SHP77 (cell line): Measurements from ENCODE around the gene KIAA1217.

Experiments used
- DNase-seq, 2 experiments: peaks; one replicate each; lab custom pipeline; 2025; lab: John Stamatoyannopoulos, UW

The KIAA1217 gene, protein sequence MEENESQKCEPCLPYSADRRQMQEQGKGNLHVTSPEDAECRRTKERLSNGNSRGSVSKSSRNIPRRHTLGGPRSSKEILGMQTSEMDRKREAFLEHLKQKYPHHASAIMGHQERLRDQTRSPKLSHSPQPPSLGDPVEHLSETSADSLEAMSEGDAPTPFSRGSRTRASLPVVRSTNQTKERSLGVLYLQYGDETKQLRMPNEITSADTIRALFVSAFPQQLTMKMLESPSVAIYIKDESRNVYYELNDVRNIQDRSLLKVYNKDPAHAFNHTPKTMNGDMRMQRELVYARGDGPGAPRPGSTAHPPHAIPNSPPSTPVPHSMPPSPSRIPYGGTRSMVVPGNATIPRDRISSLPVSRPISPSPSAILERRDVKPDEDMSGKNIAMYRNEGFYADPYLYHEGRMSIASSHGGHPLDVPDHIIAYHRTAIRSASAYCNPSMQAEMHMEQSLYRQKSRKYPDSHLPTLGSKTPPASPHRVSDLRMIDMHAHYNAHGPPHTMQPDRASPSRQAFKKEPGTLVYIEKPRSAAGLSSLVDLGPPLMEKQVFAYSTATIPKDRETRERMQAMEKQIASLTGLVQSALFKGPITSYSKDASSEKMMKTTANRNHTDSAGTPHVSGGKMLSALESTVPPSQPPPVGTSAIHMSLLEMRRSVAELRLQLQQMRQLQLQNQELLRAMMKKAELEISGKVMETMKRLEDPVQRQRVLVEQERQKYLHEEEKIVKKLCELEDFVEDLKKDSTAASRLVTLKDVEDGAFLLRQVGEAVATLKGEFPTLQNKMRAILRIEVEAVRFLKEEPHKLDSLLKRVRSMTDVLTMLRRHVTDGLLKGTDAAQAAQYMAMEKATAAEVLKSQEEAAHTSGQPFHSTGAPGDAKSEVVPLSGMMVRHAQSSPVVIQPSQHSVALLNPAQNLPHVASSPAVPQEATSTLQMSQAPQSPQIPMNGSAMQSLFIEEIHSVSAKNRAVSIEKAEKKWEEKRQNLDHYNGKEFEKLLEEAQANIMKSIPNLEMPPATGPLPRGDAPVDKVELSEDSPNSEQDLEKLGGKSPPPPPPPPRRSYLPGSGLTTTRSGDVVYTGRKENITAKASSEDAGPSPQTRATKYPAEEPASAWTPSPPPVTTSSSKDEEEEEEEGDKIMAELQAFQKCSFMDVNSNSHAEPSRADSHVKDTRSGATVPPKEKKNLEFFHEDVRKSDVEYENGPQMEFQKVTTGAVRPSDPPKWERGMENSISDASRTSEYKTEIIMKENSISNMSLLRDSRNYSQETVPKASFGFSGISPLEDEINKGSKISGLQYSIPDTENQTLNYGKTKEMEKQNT (N-terminal part only)

DNA sequence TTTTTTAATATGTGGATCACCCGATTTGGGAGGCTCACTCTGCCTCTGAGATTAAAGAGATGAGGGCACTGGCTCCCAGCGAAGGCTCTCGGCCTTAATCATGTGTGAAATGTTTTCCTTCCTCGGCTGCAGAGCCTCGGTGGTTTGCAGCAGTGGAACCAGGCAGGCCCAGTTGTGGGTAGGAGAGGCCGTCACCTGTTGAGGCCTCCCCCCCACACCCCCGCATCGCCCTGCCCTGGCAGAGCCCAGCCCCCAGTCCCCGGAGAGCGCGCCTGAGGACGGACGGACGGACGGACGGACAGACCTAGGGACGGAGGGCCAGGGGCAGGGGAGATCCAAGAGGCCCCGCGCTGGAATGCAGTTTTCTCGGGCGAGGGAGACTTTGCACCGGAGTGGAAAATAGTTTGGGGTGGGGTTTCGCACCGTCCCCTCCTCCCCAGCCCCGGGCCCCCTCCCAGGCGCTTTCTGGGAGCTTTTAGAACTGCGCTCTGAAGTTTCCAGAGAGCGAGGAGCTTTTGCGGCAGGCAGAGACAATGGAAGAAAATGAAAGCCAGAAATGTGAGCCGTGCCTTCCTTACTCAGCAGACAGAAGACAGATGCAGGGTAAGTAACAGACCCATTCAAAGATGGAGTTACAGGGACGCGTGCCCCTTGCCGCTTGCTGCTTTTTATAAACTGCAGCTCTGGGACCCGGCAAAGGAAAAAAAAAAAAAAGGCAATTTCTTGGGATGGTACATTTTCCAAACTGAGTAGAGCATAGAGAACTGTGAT lies at the start of gene KIAA1217:
Gene KIAA1217 (plus strand): TSS at position 478 of the 771 bp plus-strand sequence. CDS start 56 bp downstream, at position 534.
- DNase-seq, result no peak

DNA sequence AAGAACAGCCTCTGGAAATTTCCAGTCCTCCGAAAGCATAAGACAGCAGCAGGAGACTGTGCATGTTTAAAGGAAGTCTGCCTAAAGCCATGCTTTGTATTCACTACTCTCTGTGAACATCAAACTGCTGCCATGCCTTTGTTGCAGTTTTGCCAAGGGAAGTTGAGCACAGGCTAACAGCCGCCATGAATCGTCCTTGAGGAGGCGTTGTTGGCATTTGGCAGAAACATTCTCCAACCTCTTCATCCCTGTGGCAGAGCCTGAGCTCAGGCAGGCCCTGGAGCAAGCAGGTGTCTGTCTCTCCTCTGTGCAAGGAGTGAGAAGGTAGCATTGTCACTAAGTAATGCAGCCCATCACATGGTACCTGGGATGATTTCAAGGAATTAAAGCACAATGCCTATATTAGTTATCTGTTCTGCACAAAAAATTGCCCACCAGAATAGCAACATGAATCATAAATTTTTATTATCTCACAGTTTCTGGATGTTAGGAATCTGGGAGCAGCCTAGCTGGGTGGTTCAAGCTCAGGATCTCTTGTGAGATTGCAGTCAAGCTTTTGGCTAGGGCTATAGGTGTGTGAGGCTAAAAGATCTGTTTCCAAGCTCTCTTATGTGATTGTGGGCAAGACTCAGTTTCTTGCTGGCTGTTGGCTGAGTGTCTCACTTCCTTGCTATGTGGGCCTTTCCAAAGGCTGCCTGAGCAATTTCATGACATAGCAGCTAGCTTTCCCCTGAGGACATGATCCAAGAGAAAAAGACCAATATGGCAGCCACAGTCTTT lies 46.5 kb upstream of the KIAA1217 start:
- no peak for DNase-seq

DNA sequence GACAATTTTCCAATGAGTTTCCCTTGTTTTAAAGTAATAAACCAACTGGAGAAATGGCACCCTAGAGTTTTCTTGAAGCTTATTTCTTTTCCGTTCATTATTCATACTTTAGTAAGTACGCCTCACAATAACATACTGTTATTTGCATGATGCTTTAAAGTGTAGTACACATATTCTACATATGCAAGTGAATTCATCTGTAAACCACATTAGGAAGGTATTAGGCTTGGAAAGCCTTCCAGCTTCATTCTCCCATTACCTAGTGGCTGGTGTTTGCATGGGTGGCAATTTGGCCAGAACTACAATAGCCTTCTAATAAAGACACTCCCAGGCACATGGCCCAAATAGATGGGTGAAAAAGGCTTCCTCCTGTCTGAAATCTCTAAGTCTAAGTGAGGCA lies 45.5 kb upstream of the KIAA1217 start:
- DNase-seq, result no peak

DNA sequence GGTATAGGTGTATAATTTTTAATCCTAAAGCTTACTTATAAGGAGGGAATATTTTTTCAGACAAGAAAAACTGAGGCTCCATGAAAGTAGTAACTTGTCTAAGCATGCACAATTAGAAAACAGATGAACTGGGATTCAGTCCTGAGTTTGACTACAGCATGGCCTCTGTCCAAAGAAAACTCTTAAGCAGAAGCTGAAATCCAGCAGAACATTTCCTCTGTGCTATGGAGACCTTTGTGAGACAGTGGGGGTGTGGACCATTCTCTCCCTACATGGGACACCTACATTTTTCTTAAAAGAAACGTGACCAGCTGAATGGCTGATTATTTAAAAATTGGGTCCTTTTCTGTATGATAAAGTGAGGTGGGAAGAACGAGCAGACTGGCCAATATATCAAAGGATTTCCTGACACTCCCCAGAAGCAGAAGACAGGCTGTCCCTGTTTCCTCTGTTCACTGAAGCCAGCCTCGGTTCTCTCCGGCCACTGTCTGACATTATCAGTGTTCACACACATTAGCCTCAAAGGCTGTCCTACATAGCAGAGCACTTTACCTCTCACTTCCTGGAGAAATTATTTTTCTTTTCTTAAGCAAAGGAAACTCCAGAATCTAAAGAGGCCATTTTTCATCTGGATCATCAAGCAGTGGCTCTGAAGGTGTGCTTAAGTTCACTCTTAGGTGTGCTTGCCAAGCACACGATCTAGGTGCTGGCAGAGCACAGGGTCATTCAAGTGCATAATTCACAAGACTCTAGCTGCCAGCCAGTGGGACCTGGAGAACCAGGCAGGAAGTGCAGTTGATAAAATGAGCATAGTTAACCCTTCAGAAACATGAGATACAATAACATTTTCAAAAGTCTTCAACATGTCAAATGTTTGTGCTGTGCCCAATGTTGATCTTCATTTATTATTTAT lies 40.4 kb upstream of the KIAA1217 start:
- DNase-seq, result no peak

DNA sequence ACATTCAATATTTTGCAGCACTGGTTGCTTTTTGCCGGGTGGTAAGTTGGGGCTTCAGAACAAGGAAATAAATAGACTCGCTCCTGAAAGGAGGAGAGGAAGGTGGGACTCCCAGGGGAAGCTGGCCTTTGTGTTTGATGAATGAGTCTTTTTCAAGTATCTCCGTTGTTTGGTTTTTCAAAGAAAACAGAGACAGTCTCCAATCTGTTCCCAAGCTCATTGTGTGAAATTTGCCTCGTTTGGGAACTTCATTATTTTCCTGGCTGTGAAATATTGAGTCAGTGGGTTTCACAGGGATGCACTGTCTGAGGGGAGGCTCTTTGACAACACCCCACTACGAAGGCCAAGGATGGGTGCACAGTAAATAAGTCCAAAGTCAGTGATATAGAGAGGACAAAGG lies 38.7 kb upstream of the KIAA1217 start:
- DNase-seq, result no peak

DNA sequence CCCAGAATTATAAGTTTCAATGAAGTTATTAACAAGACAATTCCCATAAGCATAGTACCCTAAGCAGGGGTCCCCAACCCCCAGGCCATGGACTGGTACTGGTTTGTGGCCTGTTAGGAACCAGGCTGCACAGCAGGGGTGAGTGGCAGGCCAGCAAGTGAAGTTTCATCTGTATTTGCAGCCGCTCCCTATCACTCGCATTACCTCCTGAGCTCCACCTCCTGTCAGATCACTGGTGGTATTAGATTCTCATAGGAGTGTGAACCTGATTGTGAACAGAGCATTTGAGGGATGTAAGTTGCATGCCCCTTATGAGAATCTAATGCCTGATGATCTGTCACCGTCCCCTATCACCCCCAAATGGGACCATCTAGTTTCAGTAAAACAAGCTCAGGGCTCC lies 36.0 kb upstream of the KIAA1217 start:
- DNase-seq, result no peak

DNA sequence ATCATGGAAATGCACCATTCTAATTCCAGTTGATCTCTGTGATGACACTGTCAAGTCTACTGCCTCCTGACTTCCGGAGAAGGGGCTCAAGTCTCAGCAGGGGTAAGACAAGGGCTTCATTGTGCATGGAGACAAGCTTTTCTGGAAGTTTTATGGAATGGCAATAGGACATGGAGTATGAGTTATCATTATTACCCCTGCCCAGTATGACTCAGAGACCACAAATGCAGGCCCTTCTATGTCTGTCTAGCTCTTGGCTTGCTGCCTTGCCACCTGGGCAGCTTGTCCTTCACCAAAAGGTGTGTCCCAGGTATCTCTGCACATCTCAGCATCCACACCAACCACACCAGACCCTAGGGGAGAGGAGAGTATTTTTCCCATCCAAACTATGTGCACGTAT lies 34.9 kb upstream of the KIAA1217 start:
- no peak for DNase-seq

DNA sequence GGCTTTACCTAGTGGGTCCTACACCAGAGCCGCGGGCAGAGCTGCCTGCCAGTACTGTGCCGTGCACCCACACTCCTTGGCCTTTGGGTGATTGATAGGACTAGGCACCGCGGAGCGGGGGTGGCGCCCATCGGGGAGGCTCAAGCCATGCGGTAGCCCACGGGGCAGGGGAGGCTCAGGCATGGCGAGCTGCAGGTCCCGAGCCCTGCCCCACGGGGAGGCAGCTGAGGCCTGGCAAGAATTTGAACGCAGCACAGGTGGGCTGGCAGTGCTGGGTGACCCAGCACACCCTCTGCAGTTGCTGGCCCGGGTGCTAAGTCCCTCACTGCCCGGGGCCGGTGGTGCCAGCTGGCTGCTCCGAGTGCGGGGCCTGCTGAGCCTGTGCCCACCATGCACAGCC lies 32.3 kb upstream of the KIAA1217 start:
- no peak for DNase-seq

DNA sequence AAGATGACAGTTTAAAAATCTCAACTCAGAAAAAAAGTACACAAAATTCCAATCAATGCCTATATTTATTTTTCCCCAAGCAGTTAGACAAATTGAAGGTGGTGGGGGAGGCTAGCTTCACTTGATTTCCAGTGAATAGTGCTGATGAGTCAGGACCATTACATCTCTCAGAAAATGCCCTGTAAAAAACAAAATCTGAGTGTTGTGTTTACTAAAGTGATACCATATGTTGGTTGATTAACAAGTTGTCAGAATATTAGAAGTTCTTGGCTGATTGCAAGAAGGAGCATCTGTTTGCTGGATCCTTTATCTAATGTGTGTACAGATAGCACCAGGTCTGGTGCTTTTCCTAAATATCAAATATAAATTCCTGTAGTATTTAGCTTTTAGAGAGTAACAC lies 31.3 kb upstream of the KIAA1217 start:
- no peak for DNase-seq

DNA sequence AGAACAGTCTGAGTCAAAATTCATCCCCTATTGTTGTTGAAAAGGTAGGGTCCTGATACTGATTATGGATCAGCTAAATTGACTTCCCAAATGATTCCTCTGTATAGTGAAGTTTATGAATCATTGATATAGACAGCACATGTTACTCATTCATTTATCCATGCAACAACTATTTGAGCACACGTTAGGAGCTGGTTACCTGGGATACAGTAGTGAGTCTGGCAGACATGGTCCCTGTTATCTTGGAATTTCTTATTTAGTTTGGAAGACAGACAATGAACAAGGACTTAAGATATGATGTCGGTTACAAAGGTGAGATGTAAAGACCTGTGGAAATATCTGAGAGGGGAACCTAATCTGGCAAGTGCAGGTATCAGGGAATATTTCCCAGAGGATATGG lies 28.0 kb upstream of the KIAA1217 start:
- DNase-seq, result no peak

DNA sequence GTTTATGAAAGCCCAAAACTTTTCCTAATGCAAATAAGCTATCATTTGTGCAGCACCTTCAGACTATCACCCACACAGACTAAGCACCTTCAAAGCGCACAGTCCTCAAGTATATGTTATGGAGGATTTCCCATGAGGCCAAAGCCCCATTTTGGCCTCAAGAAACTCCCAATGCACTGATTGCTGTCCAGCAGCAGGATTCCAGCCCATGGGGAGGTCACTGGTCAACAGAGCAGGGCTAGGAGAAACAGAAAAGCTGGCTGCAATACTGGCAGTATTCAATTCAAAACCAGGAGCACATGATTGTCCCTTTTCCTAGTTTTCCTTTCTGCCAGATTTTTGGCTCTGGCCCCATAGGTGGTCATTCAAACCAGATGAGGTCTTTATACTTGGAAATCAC lies 24.5 kb upstream of the KIAA1217 start:
- DNase-seq, result no peak

DNA sequence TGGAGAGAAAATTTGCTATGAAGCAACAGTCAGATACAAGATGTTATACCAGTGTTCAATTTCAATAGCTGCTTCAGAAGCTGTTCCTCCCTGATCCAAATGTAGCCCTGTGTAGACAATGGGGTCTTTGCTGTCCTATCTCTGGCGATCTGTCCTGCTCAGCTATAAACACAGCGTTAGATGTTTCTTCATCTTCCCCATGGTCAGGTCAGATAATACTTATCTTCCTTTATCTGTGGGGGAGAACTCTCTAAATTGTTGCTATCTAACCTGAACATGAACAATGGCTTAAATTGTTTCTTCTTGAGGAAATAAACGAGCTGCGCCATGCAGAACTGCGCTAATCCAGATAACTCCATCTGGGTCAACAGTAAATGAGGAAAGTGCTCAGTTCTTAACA lies 15.6 kb upstream of the KIAA1217 start:
- DNase-seq, result no peak

DNA sequence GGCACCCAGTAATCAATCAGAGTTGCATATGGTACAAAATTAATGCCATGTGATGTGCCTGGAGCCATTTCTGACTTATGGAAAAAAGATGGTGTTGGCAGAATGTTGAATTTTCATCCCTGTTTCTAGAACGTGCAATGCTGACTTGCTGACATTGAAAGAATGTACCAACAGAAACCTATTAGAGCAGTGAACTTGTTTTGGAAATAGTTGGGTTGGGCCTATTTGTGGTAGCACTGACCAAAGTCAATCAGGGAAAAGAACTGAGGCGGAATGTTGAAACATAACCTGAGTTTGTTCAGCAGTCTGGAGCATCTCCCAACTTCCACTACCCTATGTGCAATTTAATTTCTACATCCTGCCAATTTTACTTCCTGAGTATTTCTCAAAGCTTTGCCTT lies 11.7 kb upstream of the KIAA1217 start:
- DNase-seq, result no peak

DNA sequence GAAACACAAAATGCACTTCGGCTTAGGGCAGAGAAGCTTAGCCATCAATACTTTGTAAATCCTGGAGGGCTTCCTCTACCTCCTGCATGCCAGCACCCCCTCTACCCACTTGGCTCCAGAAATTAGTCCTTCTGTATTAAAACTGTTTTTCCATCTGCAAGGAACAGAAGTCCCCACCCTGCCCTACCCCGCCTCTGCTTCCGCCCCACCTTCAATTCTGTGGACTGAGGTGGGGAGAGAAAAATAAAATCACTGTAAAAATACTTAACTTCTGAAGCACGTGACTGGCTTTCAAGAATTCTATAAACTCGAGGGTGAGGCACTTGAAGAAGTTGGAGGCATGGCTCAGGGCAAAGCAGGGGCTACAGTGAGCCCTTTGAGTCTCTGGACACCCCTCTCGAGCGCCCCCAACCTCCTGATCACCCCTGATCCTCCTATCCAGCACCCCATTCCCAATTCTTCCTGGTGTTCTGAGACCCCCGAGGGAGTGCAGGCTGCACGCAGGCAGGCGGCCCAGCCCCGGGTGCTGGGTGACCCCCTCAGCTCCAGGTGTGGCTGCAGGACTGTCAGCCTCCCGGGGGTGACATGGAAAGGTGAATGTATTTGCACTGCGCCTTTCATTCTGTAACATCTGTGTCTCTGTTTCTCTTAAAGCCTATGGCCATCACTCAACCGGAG lies 7.3 kb upstream of the KIAA1217 start:
- DNase-seq, result no peak

DNA sequence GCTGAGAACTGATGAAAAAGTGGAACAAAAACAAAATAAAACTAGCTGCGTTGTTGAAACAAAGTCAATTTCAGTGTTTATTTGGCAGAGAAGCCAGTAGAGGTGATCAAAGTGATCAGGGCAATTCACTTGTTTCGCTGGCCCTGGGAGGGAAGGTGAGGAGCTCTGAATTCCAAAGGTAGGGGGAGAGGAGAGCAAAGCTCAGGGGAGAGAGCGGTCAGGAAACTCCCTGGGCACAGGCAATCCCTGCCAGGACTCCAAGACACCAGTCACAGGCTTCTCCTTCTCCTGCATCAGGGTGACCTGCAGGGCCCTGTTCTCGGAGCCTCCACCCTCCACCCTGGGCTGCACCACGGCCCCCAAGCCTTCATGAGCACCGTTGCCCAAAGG lies 6.8 kb upstream of the KIAA1217 start:
- DNase-seq, result no peak

DNA sequence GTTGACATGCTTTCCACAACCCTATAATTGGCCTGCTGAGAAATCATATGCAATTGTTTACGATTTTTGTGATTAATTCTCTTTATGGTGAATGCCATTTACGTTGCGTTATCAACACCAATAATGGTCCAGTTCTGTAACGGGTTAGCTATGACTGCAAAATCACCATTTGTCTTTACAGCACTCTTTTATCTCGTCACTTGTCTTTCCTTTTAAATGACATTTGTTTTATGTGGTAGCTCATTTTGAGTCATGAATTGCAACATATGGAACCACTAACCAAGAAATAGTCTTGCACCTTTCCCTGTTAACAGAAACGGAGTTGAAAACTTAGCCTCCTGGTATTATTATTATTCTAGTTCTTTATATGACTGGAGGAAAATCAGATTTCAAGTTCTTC lies 3.1 kb upstream of the KIAA1217 start:
- no peak for DNase-seq

DNA sequence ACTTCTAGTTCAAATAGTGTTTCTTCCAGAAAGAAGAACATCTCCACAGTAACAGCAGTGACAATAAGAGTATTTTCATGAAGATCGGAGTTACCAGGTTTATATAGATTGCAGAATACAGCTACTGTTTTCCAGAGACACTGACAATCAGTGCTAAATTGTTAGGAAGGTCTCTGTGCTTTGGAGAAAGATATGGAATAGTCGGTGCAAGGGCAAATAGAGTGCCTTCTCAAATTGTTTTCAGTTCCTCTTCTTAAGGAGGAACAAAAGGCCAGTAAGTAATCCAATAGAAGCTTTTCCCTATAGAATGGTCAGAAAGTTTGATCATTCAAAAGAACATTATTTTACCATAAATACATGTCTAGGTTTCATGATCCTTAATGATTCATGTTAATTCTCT lies 2.6 kb upstream of the KIAA1217 start:
- DNase-seq, result no peak

DNA sequence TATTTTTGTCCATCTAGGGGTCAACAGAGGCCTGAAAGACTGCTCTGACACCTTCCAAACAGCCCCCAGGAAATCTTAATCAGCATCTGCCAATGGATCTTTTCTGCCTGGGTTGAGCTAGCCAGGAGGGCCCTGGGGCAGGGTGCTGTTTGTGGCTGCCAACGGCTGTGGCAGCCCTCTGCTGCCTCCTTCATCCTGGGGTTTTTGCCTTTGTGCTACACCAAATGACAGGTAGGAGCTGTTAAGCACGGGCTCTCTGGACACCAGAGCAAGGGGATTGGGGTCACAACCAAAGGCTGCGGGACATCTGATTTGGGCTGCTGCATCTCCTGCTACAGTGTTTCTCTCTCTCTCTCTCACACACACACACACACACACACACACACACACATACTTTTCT lies 2.0 kb upstream of the KIAA1217 start:
- no peak for DNase-seq

DNA sequence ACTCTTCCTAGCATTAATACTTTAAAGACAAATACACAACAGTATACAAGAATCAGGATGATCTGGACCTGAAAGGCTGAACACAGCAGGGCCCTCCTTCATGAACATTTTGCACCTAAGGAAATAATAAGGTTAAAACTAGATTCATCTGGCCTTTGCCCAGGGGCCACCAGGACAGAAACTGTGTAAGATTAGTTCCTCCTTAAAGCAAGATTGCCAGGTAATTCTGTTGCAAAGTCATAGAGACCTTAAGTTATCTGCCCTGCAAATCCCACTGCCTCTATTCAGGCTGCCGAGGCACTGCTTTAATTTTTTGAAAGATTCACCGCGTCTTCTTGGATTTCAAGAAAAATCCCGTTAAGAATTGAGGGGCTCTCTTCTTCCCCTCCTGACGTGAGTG lies 1.6 kb upstream of the KIAA1217 start:
- DNase-seq, result no peak
